Sigmoid colon (tissue), 7 donors: ENCODE results near the gene DNHD1. TPM values are rescaled to one million over a fixed set of nuclear protein-coding genes. Genes with fewer than 3 reads are reported as not detected.

Source experiments
- DNase-seq: peaks from one replicate; pipeline ENCODE4 v3.0.0-alpha.2; 2019
- H3K27ac ChIP-seq, 4 donors: fragments of 200-600 bp; sonication (generic); one replicate each; pipeline ENCODE4 v1.5.1; 2016 to 2019; ENCODE audit warnings: mild to moderate bottlenecking in 1 of 4
- H3K27me3 ChIP-seq, 3 donors: fragments of 200-600 bp; sonication (generic); one replicate each; pipeline ENCODE4 v1.5.1; 2019; ENCODE audit warnings: mild to moderate bottlenecking in 1 of 3
- H3K36me3 ChIP-seq, 4 donors: fragments of 200-600 bp; sonication (generic); one replicate each; pipeline ENCODE4 v1.5.1; 2016 to 2019
- H3K4me1 ChIP-seq, 4 donors: fragments of 200-600 bp; sonication (generic); one replicate each; pipeline ENCODE4 v1.5.1; 2017 to 2019
- H3K4me3 ChIP-seq, 4 donors: fragments of 200-600 bp; sonication (generic); one replicate each; pipeline ENCODE4 v1.5.1; 2017 to 2019; ENCODE audit warnings: mild to moderate bottlenecking in 2 of 4, moderate library complexity in 1 of 4
- H3K9me3 ChIP-seq, 4 donors: fragments of 200-600 bp in 3 of 4; sonication (generic) in 3 of 4; one replicate each; pipeline versions ENCODE4 v1.5.1 to v1.6.1; 2013 to 2019
- CTCF ChIP-seq, 4 experiments: fragments of 450-650 bp in 3 of 4; fragments of 200-600 bp in 1 of 4; IDR thresholded peaks; one replicate each; pipeline ENCODE4 v1.5.1; 2016 to 2019; ENCODE audit warnings: antibody characterized with exemption in 4 of 4, mild to moderate bottlenecking in 3 of 4, moderate library complexity in 2 of 4
- EP300 ChIP-seq, 4 donors: sonication (generic); formaldehyde crosslinking; IDR thresholded peaks; one replicate each; pipeline ENCODE4 v1.6.1; 2017; ENCODE audit warnings: antibody characterized with exemption in 4 of 4
- POLR2A ChIP-seq, 2 donors: fragments of 450-650 bp; IDR thresholded peaks; one replicate each; pipeline ENCODE4 v1.6.1; 2016; ENCODE audit warnings: antibody characterized with exemption in 2 of 2, mild to moderate bottlenecking in 2 of 2, moderate library complexity in 2 of 2
- POLR2AphosphoS5 ChIP-seq, 4 donors: sonication (generic); formaldehyde crosslinking; IDR thresholded peaks; one replicate each; pipeline ENCODE4 v1.6.1; 2017; ENCODE audit warnings: antibody characterized with exemption in 4 of 4
- WGBS, 2 donors: extraction: QIAGEN DNeasy Blood & Tissue Kit; methylation state at CpG; one replicate each; pipeline ENCODE4 v1.1.7; 2013; 5-methylcytosine and 5-hydroxymethylcytosine counted together
- intact Hi-C: fragments of 100-400 bp; cut with DNase I; formaldehyde crosslinking; loops from one replicate; pipeline ENCODE4 v1.15.1; 2023
- polyA plus RNA-seq, 3 donors: library from polyadenylated mRNA; stranded (reverse); fragments of 200-250 nt; gene quantifications; one replicate each; pipeline ENCODE4 v1.2.3, GENCODE V29; 2013
- total RNA-seq, 4 donors: library from RNA; depleted of rRNA; stranded (reverse); fragments of >200 nt; gene quantifications; one replicate each; pipeline ENCODE4 v1.1.0, GENCODE V29; 2016
- donor health status: healthy with polysubstance abuse.
- donor health status: Bipolar disorder and iron deficiency.
- donor health status: healthy.

DNHD1 gene
- total and polyA plus RNA-seq, 7 donors, result 1.4 to 29.9 (median 12.5) TPM

DNA sequence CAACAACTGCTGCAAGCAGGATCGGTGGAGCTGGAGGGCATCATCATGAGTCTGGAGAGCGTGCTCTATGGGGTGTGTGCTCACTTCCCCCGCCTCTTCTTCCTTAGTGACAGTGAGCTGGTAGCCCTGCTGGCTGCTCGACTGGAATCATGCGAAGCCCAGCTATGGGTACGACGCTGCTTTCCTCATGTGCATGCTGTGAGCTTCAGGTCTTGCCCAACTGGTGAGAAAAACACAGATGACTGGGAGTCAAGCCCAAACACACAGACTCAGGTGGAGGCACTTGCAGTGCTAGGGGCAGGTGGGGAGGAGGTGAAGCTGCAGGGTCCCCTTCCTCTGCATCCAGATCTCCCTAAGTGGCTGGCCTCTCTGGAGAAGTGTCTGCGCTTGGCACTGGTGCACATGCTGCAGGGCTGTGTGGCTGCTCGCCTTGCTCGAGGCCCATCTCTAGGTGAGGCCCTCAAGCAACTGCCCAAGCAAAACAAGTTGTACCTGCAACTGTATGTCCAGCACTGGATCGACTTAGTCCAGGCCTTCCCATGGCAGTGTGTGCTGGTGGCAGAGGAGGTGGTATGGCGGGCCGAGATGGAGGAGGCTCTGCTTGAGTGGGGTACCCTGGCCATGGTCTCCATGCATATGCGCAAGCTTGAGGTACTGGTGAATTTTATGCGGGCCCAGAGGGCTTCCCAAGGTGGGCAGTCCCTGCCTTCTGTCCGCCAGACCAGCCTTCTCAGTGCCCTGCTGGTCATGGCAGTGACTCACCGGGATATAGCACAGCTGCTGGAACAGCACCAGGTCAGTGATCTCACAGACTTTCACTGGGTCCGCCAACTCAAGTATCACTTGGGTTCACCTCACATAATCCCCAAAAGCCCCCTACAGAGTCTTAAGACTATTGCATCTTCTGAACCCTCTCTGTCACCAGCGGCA, 48.1 kb downstream of the DNHD1 start:
- TF ChIP-seq POLR2AphosphoS5 (IDR thresholded peaks at IDR 0.05) (no peak), EP300 (IDR thresholded peaks at IDR 0.05) (no peak), CTCF (IDR thresholded peaks at IDR 0.05) (no peak), POLR2A (IDR thresholded peaks at IDR 0.05) (no peak)
- Histone ChIP-seq H3K36me3 (peaks cover 0 to 42% (median 7%) of the 10 kb centered on the region in 4 donors), H3K4me1 (no peaks in the 10 kb centered on the region), H3K4me3 (no peak overlapping the region), H3K9me3 (no peaks in the 10 kb centered on the region), H3K27ac (no peak overlapping the region), H3K27me3 (no peaks in the 10 kb centered on the region)
- 97 to 98% methylated on average over 19 of the region's 19 CpGs for WGBS, 2 donors
- DNase-seq, result no peak
- intact Hi-C loops, result no loop called here

GRCh38 chr11:6545917-6546605, 49.0 kb downstream of the DNHD1 start:
- WGBS, 2 donors, result 96 to 97% methylated on average over 14 of the region's 14 CpGs
- no peak overlapping the region for H3K4me3 ChIP-seq
- no peaks in the 10 kb centered on the region for H3K27me3 ChIP-seq
- no peaks in the 10 kb centered on the region for H3K4me1 ChIP-seq
- intact Hi-C loops, result no loop called here
- H3K36me3 ChIP-seq, result peaks cover 0 to 42% (median 7%) of the 10 kb centered on the region in 4 donors
- H3K9me3 ChIP-seq, result no peaks in the 10 kb centered on the region
- no peak overlapping the region for H3K27ac ChIP-seq
- DNase-seq, result no peak
- TF ChIP-seq POLR2A (IDR thresholded peaks at IDR 0.05), result no peak
- TF ChIP-seq EP300 (IDR thresholded peaks at IDR 0.05), result no peak
- no peak for TF ChIP-seq POLR2AphosphoS5 (IDR thresholded peaks at IDR 0.05)
- no peak for TF ChIP-seq CTCF (IDR thresholded peaks at IDR 0.05)

- intact Hi-C loops, result no loop called here
- DNase-seq, result no peak
- peaks cover 0 to 42% (median 7%) of the 10 kb centered on the region in 4 donors for H3K36me3 ChIP-seq
- H3K27me3 ChIP-seq, result no peaks in the 10 kb centered on the region
- TF ChIP-seq EP300 (IDR thresholded peaks at IDR 0.05), result no peak
- no peak for TF ChIP-seq CTCF (IDR thresholded peaks at IDR 0.05)
- no peak for TF ChIP-seq POLR2A (IDR thresholded peaks at IDR 0.05)
- no peak for TF ChIP-seq POLR2AphosphoS5 (IDR thresholded peaks at IDR 0.05)
- no peaks in the 10 kb centered on the region for H3K9me3 ChIP-seq
- WGBS, 2 donors, result 97 to 99% methylated on average over 8 of the region's 8 CpGs
- no peak overlapping the region for H3K4me3 ChIP-seq
- H3K27ac ChIP-seq, result no peak overlapping the region
- no peaks in the 10 kb centered on the region for H3K4me1 ChIP-seq
These were observed 49.7 kb downstream of the DNHD1 start for GRCh38 chr11:6546735-6547134.

GRCh38 chr11:6547177-6547576, 50.1 kb downstream of the DNHD1 start:
- H3K36me3 ChIP-seq, result peaks cover 0 to 42% (median 7%) of the 10 kb centered on the region in 4 donors
- no peaks in the 10 kb centered on the region for H3K9me3 ChIP-seq
- no peaks in the 10 kb centered on the region for H3K27me3 ChIP-seq
- DNase-seq, result no peak
- H3K27ac ChIP-seq, result no peak overlapping the region
- H3K4me1 ChIP-seq, result no peaks in the 10 kb centered on the region
- no peak overlapping the region for H3K4me3 ChIP-seq
- intact Hi-C loops, result no loop called here
- 94 to 96% methylated on average over 6 of the region's 6 CpGs for WGBS, 2 donors
- TF ChIP-seq EP300 (IDR thresholded peaks at IDR 0.05), result no peak
- TF ChIP-seq POLR2A (IDR thresholded peaks at IDR 0.05), result no peak
- no peak for TF ChIP-seq CTCF (IDR thresholded peaks at IDR 0.05)
- TF ChIP-seq POLR2AphosphoS5 (IDR thresholded peaks at IDR 0.05), result no peak
